K562 (cell line): Measurements from ENCODE around the gene ADAMTSL2. TPM values are rescaled to one million over a fixed set of nuclear protein-coding genes. Genes with fewer than 3 reads are reported as not detected.

ENCODE experiments used
- ATAC-seq: fragments of 200-7000 bp; cut with Tn5 transposase; 3 replicates; pipeline ENCODE4 v1.9.1; 2020; ENCODE audit warnings: moderate library complexity
- BruUV-seq: library from RNA; stranded (reverse); fragments of 400-500 nt; replicated peaks from 2 replicates; lab custom pipeline; 2021; lab: Mats Ljungman, UMichigan
- CTCF ChIA-PET: fragments of 300-600 bp; formaldehyde crosslinking; extraction: SDS; loops from one replicate; lab custom pipeline; 2021; ENCODE audit warnings: low intra/inter-chr PET ratio; lab: Yijun Ruan, JAX
- POLR2A ChIA-PET: fragments of 300-600, 350-650 bp; sonication (Branson Sonifier 250); formaldehyde crosslinking; extraction: SDS; loops from one replicate; lab custom pipeline; 2021; ENCODE audit warnings: antibody characterized with exemption, inconsistent platforms; lab: Yijun Ruan, JAX
- DNase-seq, 4 experiments: peaks; one replicate each; pipeline versions ENCODE4 v3.0.0 to v3.0.0-alpha.2; 2011 to 2018; ENCODE audit warnings: low spot score in 3 of 4, mixed read lengths in 3 of 4; ENCODE audit errors: extremely low read depth in 1 of 4
- FAIRE-seq: peaks from 2 replicates; lab custom pipeline; 2011; peaks lifted over from hg19 to GRCh38; lab: Jason Lieb, UNC
- H2AFZ ChIP-seq: 2 replicates; pipeline ENCODE4 v1.6.0; 2011; ENCODE audit warnings: low read depth, low read length, control low read depth, inconsistent platforms
- H3K27ac ChIP-seq: fragments of 200-600 bp; 3 replicates; pipeline ENCODE4 v1.8.0; 2011; ENCODE audit warnings: low read depth, mild to moderate bottlenecking, control low read depth, inconsistent platforms, low read length, moderate library complexity, mixed read lengths; ENCODE audit errors: extremely low read depth
- H3K27me3 ChIP-seq, 2 experiments: fragments of 300-600 bp in 1 of 2; 2 replicates in 1 of 2; 3 replicates in 1 of 2; pipeline versions ENCODE4 v1.6.0 to v1.8.0; 2011; ENCODE audit warnings: inconsistent platforms in 2 of 2, low read length in 2 of 2, mild to moderate bottlenecking in 1 of 2, mixed read lengths in 1 of 2, moderate library complexity in 1 of 2; ENCODE audit not compliant: control insufficient read depth in 2 of 2, insufficient read depth in 2 of 2
- H3K36me3 ChIP-seq: fragments of 300-600 bp; 3 replicates; pipeline ENCODE4 v1.8.0; 2011; ENCODE audit warnings: mild to moderate bottlenecking, low read length, inconsistent platforms; ENCODE audit not compliant: control insufficient read depth, insufficient read depth
- H3K4me1 ChIP-seq, 2 experiments: fragments of 200-600 bp in 1 of 2; replicated peaks in 1 of 2; 2 replicates in 1 of 2; 3 replicates in 1 of 2; pipeline versions ENCODE4 v1.5.1 to v1.8.0; 2011; ENCODE audit warnings: inconsistent platforms in 2 of 2, low read length in 2 of 2, mild to moderate bottlenecking in 1 of 2, mixed read lengths in 1 of 2, moderate library complexity in 1 of 2; ENCODE audit not compliant: control insufficient read depth in 2 of 2, insufficient read depth in 2 of 2
- H3K4me2 ChIP-seq: 2 replicates; pipeline ENCODE4 v1.6.1; 2011; ENCODE audit warnings: low read length, control low read depth, inconsistent platforms, mixed read lengths; ENCODE audit not compliant: insufficient read depth
- H3K4me3 ChIP-seq: fragments of 200-600 bp; sonication (generic), shearing (Covaris generic); 2 replicates; pipeline ENCODE4 v1.5.1; 2016; ENCODE audit warnings: control low read depth, inconsistent platforms
- H3K79me2 ChIP-seq: fragments of 200-600 bp; 3 replicates; pipeline ENCODE4 v1.8.0; 2011; ENCODE audit warnings: low read length, inconsistent platforms; ENCODE audit not compliant: control insufficient read depth, insufficient read depth
- H3K9ac ChIP-seq, 2 experiments: 2 replicates each; pipeline versions ENCODE4 v1.6.0 to v1.6.1; 2011; ENCODE audit warnings: low read depth in 2 of 2, low read length in 2 of 2, control low read depth in 1 of 2, inconsistent platforms in 1 of 2, mild to moderate bottlenecking in 1 of 2, mixed read lengths in 1 of 2; ENCODE audit not compliant: insufficient read depth in 1 of 2
- H3K9me1 ChIP-seq: one replicate; pipeline ENCODE4 v1.6.0; 2011; ENCODE audit warnings: inconsistent platforms, mild to moderate bottlenecking, low read length, moderate library complexity; ENCODE audit not compliant: control insufficient read depth, insufficient read depth
- H3K9me3 ChIP-seq: replicated peaks from 2 replicates; pipeline ENCODE4 v1.5.1; 2011; ENCODE audit warnings: low read depth, low read length, inconsistent platforms; ENCODE audit not compliant: control insufficient read depth, insufficient read depth
- H4K20me1 ChIP-seq: replicated peaks from 2 replicates; pipeline ENCODE4 v1.6.1; 2011; ENCODE audit warnings: low read length, inconsistent platforms, mixed read lengths; ENCODE audit not compliant: control insufficient read depth, insufficient read depth
- DDX20 ChIP-seq: fragments of 450-650 bp; IDR thresholded peaks from 2 replicates; pipeline ENCODE4 v1.6.1; 2016; ENCODE audit warnings: missing genetic modification characterization, low read depth, mild to moderate bottlenecking, missing compliant biosample characterization, moderate library complexity
- DEAF1 ChIP-seq: fragments of 450-650 bp; formaldehyde crosslinking; IDR thresholded peaks from 2 replicates; pipeline ENCODE4 v1.4.0; 2020; ENCODE audit warnings: mild to moderate bottlenecking, moderate library complexity
- ESRRB ChIP-seq: fragments of 250-450 bp; sonication (Bioruptor Pico); IDR thresholded peaks from 2 replicates; pipeline ENCODE4 v1.5.0; 2020; ENCODE audit warnings: mild to moderate bottlenecking, moderate library complexity, borderline replicate concordance
- ETV5 ChIP-seq: sonication (generic); formaldehyde crosslinking; IDR thresholded peaks from 2 replicates; pipeline ENCODE4 v1.4.0; 2020; ENCODE audit warnings: low read depth, mild to moderate bottlenecking, missing genetic modification reagents
- FIP1L1 ChIP-seq: fragments of 200-400 bp; formaldehyde crosslinking; IDR thresholded peaks from 2 replicates; pipeline ENCODE4 v1.6.1; 2018; ENCODE audit warnings: mild to moderate bottlenecking, low read depth, low read length; ENCODE audit not compliant: poor library complexity, severe bottlenecking
- HNRNPL ChIP-seq: fragments of 200-400 bp; formaldehyde crosslinking; IDR thresholded peaks from 2 replicates; pipeline ENCODE4 v1.6.1; 2017; ENCODE audit warnings: low read depth, mild to moderate bottlenecking, low read length
- NFRKB ChIP-seq: fragments of 450-650 bp; IDR thresholded peaks from 2 replicates; pipeline ENCODE4 v1.6.1; 2016; ENCODE audit warnings: low read depth
- PHF21A ChIP-seq: fragments of 450-650 bp; IDR thresholded peaks from 2 replicates; pipeline ENCODE4 v1.6.1; 2017; ENCODE audit warnings: low read depth, borderline replicate concordance
- PKNOX1 ChIP-seq: fragments of 450-650 bp; IDR thresholded peaks from 2 replicates; pipeline ENCODE4 v1.6.1; 2016
- RBM17 ChIP-seq: fragments of 200-400 bp; formaldehyde crosslinking; IDR thresholded peaks from 2 replicates; pipeline ENCODE4 v1.6.1; 2017; ENCODE audit warnings: low read depth, mild to moderate bottlenecking, low read length, borderline replicate concordance
- RBM25 ChIP-seq: fragments of 200-400 bp; formaldehyde crosslinking; IDR thresholded peaks from 2 replicates; pipeline ENCODE4 v1.6.1; 2018; ENCODE audit warnings: low read length, low read depth, moderate library complexity; ENCODE audit not compliant: severe bottlenecking
- SMARCC2 ChIP-seq: fragments of 450-650 bp; IDR thresholded peaks from 2 replicates; pipeline ENCODE4 v1.6.1; 2017; ENCODE audit warnings: antibody characterized with exemption, moderate library complexity, mild to moderate bottlenecking, low read depth
- ZFP91 ChIP-seq: sonication (generic); formaldehyde crosslinking; IDR thresholded peaks from 2 replicates; pipeline ENCODE4 v1.8.0; 2022; ENCODE audit warnings: mild to moderate bottlenecking, missing genetic modification reagents
- ZNF41 ChIP-seq: fragments of 250-450 bp; sonication (Bioruptor Pico); conservative IDR thresholded peaks from 2 replicates; pipeline ENCODE4 v1.4.0; 2020; ENCODE audit warnings: mild to moderate bottlenecking
- ZNF561 ChIP-seq: fragments of 450-650 bp; formaldehyde crosslinking; conservative IDR thresholded peaks from 2 replicates; pipeline ENCODE4 v1.4.0; 2020; ENCODE audit warnings: mild to moderate bottlenecking, moderate library complexity
- ZNF764 ChIP-seq: fragments of 250-450 bp; sonication (Bioruptor Pico); IDR thresholded peaks from 2 replicates; pipeline ENCODE4 v1.4.0; 2020; ENCODE audit warnings: low read depth, mild to moderate bottlenecking, moderate library complexity
- WGBS: fragments of 100-300 bp; shearing (Covaris generic); methylation state at CpG from one replicate; pipeline ENCODE4 v1.1.6; 2016; ENCODE audit warnings: low coverage, mixed read lengths; ENCODE audit not compliant: insufficient coverage; ENCODE audit errors: missing lambda C conversion rate; 5-methylcytosine and 5-hydroxymethylcytosine counted together
- in situ Hi-C: fragments of 300-500 bp; cut with MboI; formaldehyde crosslinking; loops from 4 replicates; pipeline ENCODE4 v1.15.0; 2018; ENCODE audit warnings: inconsistent platforms, mixed read lengths
- intact Hi-C: fragments of 100-400 bp; cut with micrococcal nuclease; formaldehyde crosslinking; loops from 2 replicates; pipeline ENCODE4 v1.14.2; 2022
- polyA plus RNA-seq, 8 experiments: library from polyadenylated mRNA; depleted of rRNA in 4 of 8; stranded (reverse) in 5 of 8; unstranded in 3 of 8; fragments of >200 nt; fragmentation: Nextera tagmentation in 2 of 8; fragmentation: Illumina TruSeq in 1 of 8; extraction: Ambion mirVana in 2 of 8; extraction: Trizol in 1 of 8; gene quantifications; 2 replicates each; pipeline versions ENCODE4 v1.2.1 to v1.2.3, GENCODE V29; 2011 to 2014; ENCODE audit warnings: inconsistent platforms in 1 of 8, missing spikeins in 1 of 8
- total RNA-seq, 7 experiments: library from RNA; depleted of rRNA in 6 of 7; stranded (reverse); fragments of >200 nt in 6 of 7; fragmentation: Illumina TruSeq in 2 of 7; extraction: Trizol in 2 of 7; gene quantifications; 2 replicates each; pipeline versions ENCODE4 v1.2.1 to v1.2.3, GENCODE V29; 2011 to 2021; ENCODE audit warnings: low replicate concordance in 1 of 7

The ADAMTSL2 gene
- total and polyA plus RNA-seq, 9 of the 15 experiments (the other 6 are each of a cell fraction or from before 2014, with no cell fraction given), result 0.04 TPM; not detected in 8

DNA sequence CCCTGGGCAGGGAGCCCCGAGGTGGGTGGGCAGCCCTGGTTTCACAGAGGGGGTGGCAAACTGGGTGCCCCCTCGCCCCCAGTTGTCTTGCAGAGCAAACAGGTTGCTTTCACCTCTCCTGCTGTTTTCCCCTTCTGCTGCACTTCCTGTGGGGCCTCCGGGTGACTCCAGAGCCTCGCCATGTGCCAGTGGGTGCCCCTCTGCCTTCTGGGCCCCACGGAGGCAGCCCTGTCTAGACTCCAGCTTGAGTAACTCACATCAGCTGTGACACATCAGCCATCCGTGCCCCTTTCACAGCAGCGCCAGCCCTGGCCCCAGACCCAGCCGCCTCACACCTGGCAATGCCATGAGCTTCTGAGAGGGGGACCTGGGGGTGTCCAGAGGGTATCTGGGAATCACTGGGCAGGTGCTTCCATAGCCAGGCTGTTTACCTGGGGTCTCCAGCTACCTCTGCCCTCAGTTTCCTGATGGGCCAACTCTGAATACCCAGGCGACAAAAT lies 36.9 kb downstream of the ADAMTSL2 start:
- H3K79me2 ChIP-seq, result no peaks in the 10 kb centered on the region
- ChIA-PET POLR2A (no interaction called here), CTCF (no interaction called here)
- peaks cover 0 to 20% of the 10 kb centered on the region in 2 experiments; a peak in 2 of 5 replicates for H3K4me1 ChIP-seq
- no peaks in the 10 kb centered on the region for H3K36me3 ChIP-seq
- intact Hi-C loops, result no loop called here
- no peaks in the 10 kb centered on the region for H3K9me1 ChIP-seq
- no peak overlapping the region for H3K4me2 ChIP-seq
- BruUV-seq, result no TSS peak
- WGBS, result 4% methylated on average over 5 of the region's 9 CpGs
- ATAC-seq (no peak), FAIRE-seq (no peak), DNase-seq (no peak)
- peaks cover 18% of the 10 kb centered on the region; the same call in 1 of the 2 replicates for H4K20me1 ChIP-seq
- H3K4me3 ChIP-seq, result no peak overlapping the region
- no peak overlapping the region for H3K9ac ChIP-seq
- in situ Hi-C loops, result no loop called here
- TF ChIP-seq PKNOX1 (no peak), ESRRB (CRISPR knock-in tag) (no peak), SMARCC2 (no peak), NFRKB (no peak), HNRNPL (no peak), ZFP91 (CRISPR knock-in tag) (no peak), FIP1L1 (no peak), ZNF561 (CRISPR knock-in tag) (no peak), RBM25 (no peak), ZNF41 (CRISPR knock-in tag) (no peak), ZNF764 (CRISPR knock-in tag) (no peak), PHF21A (no peak), RBM17 (no peak), DEAF1 (CRISPR knock-in tag) (no peak), ETV5 (CRISPR knock-in tag) (no peak), DDX20 (tag) (no peak)
- H2AFZ ChIP-seq, result no peak overlapping the region
- H3K9me3 ChIP-seq, result no peaks in the 10 kb centered on the region
- peaks cover 16 to 86% of the 10 kb centered on the region in 2 experiments; a peak in 4 of 5 replicates for H3K27me3 ChIP-seq
- H3K27ac ChIP-seq, result no peak overlapping the region
